K562 (cell line): Measurements from ENCODE around the gene POLRMT. TPM values are rescaled to one million over a fixed set of nuclear protein-coding genes. Genes with fewer than 3 reads are reported as not detected.

ENCODE experiments used
- ARID2 ChIP-seq: fragments of 450-650 bp; IDR thresholded peaks from 2 replicates; pipeline ENCODE4 v1.6.1; 2017; ENCODE audit warnings: antibody characterized with exemption, mild to moderate bottlenecking
- ATF2 ChIP-seq: sonication (generic); formaldehyde crosslinking; IDR thresholded peaks from 2 replicates; pipeline ENCODE4 v1.8.1; 2022; ENCODE audit warnings: missing genetic modification reagents
- BCL6 ChIP-seq: fragments of 250-450 bp; sonication (Bioruptor Pico); IDR thresholded peaks from 2 replicates; pipeline ENCODE4 v1.4.0; 2020
- CREB1 ChIP-seq, 2 experiments: sonication (generic) in 1 of 2; formaldehyde crosslinking in 1 of 2; IDR thresholded peaks; 2 replicates each; pipeline versions ENCODE4 v1.6.1 to v1.8.0; 2012 to 2022; ENCODE audit warnings: inconsistent platforms in 1 of 2, mild to moderate bottlenecking in 1 of 2, missing genetic modification reagents in 1 of 2, moderate library complexity in 1 of 2
- CUX1 ChIP-seq: fragments of 200-800 bp; sonication (Bioruptor generic); IDR thresholded peaks from 2 replicates; pipeline ENCODE4 v1.6.1; 2016; ENCODE audit warnings: missing genetic modification characterization, missing compliant biosample characterization
- EP300 ChIP-seq: IDR thresholded peaks from 2 replicates; pipeline ENCODE4 v1.6.1; 2012; ENCODE audit warnings: low read length, improper control_type of control experiment
- IRF2 ChIP-seq: sonication (generic); formaldehyde crosslinking; IDR thresholded peaks from 2 replicates; pipeline ENCODE4 v1.8.1; 2022; ENCODE audit warnings: mild to moderate bottlenecking, missing genetic modification reagents
- NR0B1 ChIP-seq: fragments of 450-650 bp; IDR thresholded peaks from one replicate; pipeline ENCODE4 v1.6.1; 2018; ENCODE audit warnings: mild to moderate bottlenecking, moderate library complexity; ENCODE audit not compliant: partially characterized antibody
- PTTG1 ChIP-seq: fragments of 450-650 bp; IDR thresholded peaks from 2 replicates; pipeline ENCODE4 v1.6.1; 2016; ENCODE audit warnings: low read depth, mild to moderate bottlenecking, missing genetic modification characterization, missing compliant biosample characterization
- SFPQ ChIP-seq: fragments of 200-400 bp; formaldehyde crosslinking; IDR thresholded peaks from 2 replicates; pipeline ENCODE4 v1.6.1; 2017; ENCODE audit warnings: mild to moderate bottlenecking, low read depth, low read length, moderate library complexity
- SP2 ChIP-seq: IDR thresholded peaks from 2 replicates; pipeline ENCODE4 v1.6.1; 2011; ENCODE audit warnings: mild to moderate bottlenecking, low read depth, low read length, moderate library complexity; ENCODE audit not compliant: poor library complexity, severe bottlenecking; ENCODE audit errors: extremely low read depth
- SREBF2 ChIP-seq: sonication (generic); formaldehyde crosslinking; IDR thresholded peaks from 2 replicates; pipeline ENCODE4 v1.4.0; 2020; ENCODE audit warnings: mild to moderate bottlenecking, missing genetic modification reagents
- TCF7 ChIP-seq: sonication (generic); IDR thresholded peaks from 2 replicates; pipeline ENCODE4 v1.6.1; 2016; ENCODE audit warnings: antibody characterized with exemption, borderline replicate concordance
- TRIM28 ChIP-seq: fragments of 450-650 bp; IDR thresholded peaks from 2 replicates; pipeline ENCODE4 v1.6.1; 2017
- ZNF140 ChIP-seq: fragments of 250-450 bp; sonication (Bioruptor Pico); IDR thresholded peaks from 2 replicates; pipeline ENCODE4 v1.8.0; 2021; ENCODE audit warnings: moderate library complexity, mild to moderate bottlenecking, inconsistent platforms
- ZNF165 ChIP-seq: fragments of 250-450 bp; sonication (Bioruptor Pico); IDR thresholded peaks from 2 replicates; pipeline ENCODE4 v1.4.0; 2020; ENCODE audit warnings: borderline replicate concordance
- ZNF253 ChIP-seq: fragments of 250-450 bp; sonication (Bioruptor Pico); conservative IDR thresholded peaks from 2 replicates; pipeline ENCODE4 v1.6.1; 2021; ENCODE audit warnings: mild to moderate bottlenecking
- ZNF583 ChIP-seq: fragments of 250-450 bp; sonication (Bioruptor Pico); IDR thresholded peaks from 2 replicates; pipeline ENCODE4 v1.4.0; 2020
- ZNF79 ChIP-seq: fragments of 250-450 bp; sonication (Bioruptor Pico); IDR thresholded peaks from 2 replicates; pipeline ENCODE4 v1.4.0; 2020; ENCODE audit warnings: low read depth, mild to moderate bottlenecking, moderate library complexity
- polyA plus RNA-seq, 8 experiments: library from polyadenylated mRNA; depleted of rRNA in 4 of 8; stranded (reverse) in 5 of 8; unstranded in 3 of 8; fragments of >200 nt; fragmentation: Nextera tagmentation in 2 of 8; fragmentation: Illumina TruSeq in 1 of 8; extraction: Ambion mirVana in 2 of 8; extraction: Trizol in 1 of 8; gene quantifications; 2 replicates each; pipeline versions ENCODE4 v1.2.1 to v1.2.3, GENCODE V29; 2011 to 2014; ENCODE audit warnings: inconsistent platforms in 1 of 8, missing spikeins in 1 of 8
- total RNA-seq, 7 experiments: library from RNA; depleted of rRNA in 6 of 7; stranded (reverse); fragments of >200 nt in 6 of 7; fragmentation: Illumina TruSeq in 2 of 7; extraction: Trizol in 2 of 7; gene quantifications; 2 replicates each; pipeline versions ENCODE4 v1.2.1 to v1.2.3, GENCODE V29; 2011 to 2021; ENCODE audit warnings: low replicate concordance in 1 of 7

The POLRMT gene
- total and polyA plus RNA-seq, 9 of the 15 experiments (the other 6 are each of a cell fraction or from before 2014, with no cell fraction given): 30.3 to 144 (median 68.0) TPM

- TF ChIP-seq ATF2 (CRISPR knock-in tag) (no peak), SFPQ (no peak), SP2 (no peak), ZNF253 (CRISPR knock-in tag) (no peak), CREB1 (IDR thresholded peaks at IDR 0.05) (peak; percentile 79), CREB1 (CRISPR knock-in tag; IDR thresholded peaks at IDR 0.05) (peak; percentile 83), ZNF165 (CRISPR knock-in tag) (no peak), EP300 (no peak), ZNF140 (no peak), CUX1 (CRISPR knock-in tag) (no peak), ARID2 (no peak), IRF2 (CRISPR knock-in tag) (no peak), SREBF2 (CRISPR knock-in tag) (no peak), NR0B1 (no peak), TCF7 (0 out of 2 replicates have a peak, but pooled peaks have one; percentile 2), TRIM28 (no peak), ZNF79 (CRISPR knock-in tag) (no peak), BCL6 (CRISPR knock-in tag) (no peak), PTTG1 (tag) (no peak), ZNF583 (CRISPR knock-in tag) (no peak)
Observed at GRCh38 chr19:680287-681028, 47.1 kb upstream of the POLRMT start (continued).
